GM19324 (cell line): ENCODE measurements around the gene ALDH7A1.
"Not testable (repeated sequence)": the region's sequence is repeated elsewhere in the genome, so short reads cannot be mapped to it uniquely, and the experiment has no call there.

Experiments
- ATAC-seq: cut with Tn5 transposase; IDR thresholded peaks from one replicate; pipeline ENCODE4 v1.9.1; 2021; ENCODE audit warnings: mild to moderate bottlenecking, moderate library complexity; ENCODE audit not compliant: unreplicated experiment, low FRiP score

Gene ALDH7A1

DNA sequence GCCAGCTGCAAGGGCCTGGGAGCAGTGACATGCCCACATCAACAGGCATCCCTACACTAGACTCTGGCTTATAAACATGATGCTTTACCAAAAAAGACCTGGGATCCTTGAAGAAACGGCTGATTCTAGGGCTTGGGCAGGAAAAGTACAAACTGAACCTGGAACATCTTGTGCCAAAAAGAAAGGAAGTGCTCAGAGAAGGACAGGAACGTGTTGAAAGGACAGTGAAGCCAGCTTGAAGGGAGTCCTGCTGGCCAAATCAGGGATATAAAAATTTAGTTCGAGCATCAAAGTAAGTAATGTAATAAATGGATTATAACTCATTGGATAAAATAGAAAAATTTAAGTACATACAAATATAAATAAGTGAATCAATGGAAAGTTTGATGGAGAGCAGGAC is 58.1 kb downstream of the ALDH7A1 start:
- no peak for ATAC-seq

DNA sequence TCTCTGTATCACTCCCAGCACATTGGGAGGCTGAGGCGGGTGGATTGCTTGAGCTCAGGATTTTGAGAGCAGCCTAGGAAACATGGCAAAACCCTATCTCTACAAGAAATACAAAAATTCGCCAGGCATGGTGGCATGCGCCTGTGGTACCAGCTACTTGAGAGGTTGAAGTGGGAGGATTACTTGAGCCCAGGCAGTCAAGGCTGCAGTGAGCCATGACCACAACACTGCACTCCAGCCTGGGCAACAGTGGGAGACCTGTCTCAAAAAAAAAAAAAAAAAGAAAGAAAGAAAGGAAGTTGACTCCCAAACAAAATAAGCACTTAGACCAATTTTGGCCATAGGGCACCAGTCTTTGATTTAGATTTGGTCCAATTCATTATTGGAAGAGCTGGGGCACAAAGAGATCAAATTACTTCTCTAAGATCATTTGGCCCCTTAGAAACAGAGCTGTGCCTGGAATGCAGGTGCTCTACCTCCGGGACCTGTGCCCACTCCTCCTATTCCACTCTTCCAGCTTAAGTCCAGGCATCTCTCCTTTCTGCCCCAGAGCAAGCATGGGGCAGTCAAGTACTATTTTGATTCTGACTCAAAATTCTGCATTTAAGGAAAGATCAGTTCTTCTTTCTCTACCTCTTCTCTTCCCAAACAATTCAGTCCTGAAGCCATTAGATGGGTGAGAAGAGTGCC is 59.0 kb downstream of the ALDH7A1 start:
- no peak for ATAC-seq

- ATAC-seq, result no peak
Measured at GRCh38 chr5:126534553-126534952, 60.5 kb downstream of the ALDH7A1 start.

- no peak for ATAC-seq
Measured at GRCh38 chr5:126531543-126532120, 63.4 kb downstream of the ALDH7A1 start.

DNA sequence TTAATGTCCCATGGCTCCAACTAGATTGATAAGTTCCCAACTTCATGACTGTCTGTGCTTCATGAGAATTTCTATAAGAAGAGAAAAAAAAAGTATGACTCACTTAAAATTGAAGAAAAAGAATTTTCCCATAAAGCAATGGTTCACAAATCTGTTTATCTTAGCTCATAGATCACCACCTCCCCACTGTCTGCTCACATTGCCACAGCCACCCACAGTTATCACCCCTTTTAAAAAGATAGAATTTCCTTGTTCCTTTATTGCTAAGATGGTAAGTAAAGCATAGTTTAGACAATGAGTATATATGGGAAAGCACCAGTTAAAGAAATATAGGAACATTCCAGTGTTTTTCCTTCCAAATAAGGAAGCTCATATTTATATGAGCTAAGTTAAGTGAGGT is 67.1 kb downstream of the ALDH7A1 start:
- no peak for ATAC-seq

DNA sequence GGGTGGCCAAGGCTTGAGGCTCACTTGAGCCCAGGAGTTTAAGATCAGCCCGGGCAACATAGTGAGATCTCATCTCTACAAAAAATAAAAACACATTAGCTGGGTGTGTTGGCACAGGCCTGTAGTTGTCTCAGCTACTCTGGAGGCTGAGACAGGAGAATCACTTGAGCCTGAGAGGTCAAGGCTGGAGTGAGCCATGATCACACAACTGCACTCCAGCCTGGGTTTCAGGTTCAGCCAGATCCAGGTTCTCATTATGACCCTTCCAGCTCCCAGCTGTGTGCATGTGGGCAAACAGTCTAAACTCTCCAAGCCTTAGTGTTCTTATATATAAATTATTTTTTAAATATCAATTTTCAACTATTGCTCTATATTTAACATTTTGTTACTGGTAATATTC is 67.9 kb downstream of the ALDH7A1 start:
- ATAC-seq, result no peak

DNA sequence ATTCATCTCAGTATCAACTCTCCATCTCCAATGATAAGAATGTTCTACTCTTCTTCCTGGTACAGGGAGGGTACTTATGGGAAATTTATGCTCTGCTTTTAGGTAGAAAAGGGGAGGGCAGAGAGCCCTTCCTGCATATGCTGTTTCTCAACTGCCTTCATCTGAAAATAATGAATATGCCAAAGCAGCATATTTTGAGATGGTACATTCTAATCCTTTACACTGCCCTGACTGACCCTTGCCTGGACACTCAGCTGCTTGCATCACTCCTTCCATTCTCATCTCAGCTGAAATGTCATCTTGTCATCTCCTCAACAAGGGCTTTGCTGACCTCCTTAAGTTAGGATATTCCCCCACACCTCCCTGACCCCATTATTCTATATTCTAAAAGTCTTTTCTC is 68.5 kb downstream of the ALDH7A1 start:
- no peak for ATAC-seq

DNA sequence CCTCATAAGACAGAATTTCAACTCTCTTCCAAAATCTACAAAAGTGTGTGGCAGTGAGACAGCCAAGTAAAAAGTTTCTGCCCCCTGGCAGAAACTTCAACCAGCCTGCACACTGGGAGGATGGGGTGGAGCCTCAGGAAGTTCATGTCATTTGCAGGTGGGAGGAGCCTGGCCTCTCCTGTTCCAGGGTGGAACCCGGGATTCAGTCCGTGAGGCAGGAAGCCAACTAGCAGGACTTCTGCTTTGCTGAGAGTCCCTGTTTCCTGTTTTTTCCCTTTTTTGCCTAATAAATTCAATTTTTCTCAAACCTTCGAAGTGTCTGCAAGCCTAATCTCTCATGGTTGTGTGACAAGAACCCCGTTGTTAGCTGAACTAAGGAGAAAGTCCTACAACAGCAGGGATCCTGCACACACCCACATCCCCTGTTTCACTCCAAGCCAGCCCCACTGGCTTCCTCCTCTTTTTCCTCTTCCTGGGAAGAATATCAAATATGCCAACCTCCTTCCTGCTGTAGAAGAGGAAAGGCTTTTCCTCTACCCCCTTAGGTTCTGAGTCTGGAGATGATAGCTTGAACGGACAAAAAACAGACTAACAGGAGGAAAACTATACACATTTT is 69.3 kb downstream of the ALDH7A1 start:
- ATAC-seq, result no peak

- ATAC-seq, result no peak
Measured at GRCh38 chr5:126523818-126524510, 71.1 kb downstream of the ALDH7A1 start.

- ATAC-seq, result no peak
Measured at GRCh38 chr5:126521130-126521529, 73.9 kb downstream of the ALDH7A1 start.

DNA sequence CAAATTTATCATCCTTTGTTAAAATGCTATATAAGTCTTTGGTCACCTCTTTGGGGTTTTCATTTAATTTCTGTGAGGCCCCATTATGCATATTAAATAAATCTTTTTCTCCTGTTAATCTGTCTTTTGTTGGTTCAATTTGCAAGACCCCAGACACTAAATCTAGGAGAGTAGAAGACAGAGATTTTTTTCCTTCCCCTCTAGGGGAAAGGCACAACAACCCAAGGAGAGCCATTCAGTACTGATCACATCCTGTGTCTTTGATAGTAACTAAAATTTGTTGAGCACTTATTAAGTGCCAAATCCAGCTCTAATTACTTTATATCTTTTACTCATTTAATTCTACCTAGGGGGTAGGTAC is 74.4 kb downstream of the ALDH7A1 start:
- ATAC-seq, result no peak

- no peak for ATAC-seq
Measured at GRCh38 chr5:126519637-126520592, 75.1 kb downstream of the ALDH7A1 start.

DNA sequence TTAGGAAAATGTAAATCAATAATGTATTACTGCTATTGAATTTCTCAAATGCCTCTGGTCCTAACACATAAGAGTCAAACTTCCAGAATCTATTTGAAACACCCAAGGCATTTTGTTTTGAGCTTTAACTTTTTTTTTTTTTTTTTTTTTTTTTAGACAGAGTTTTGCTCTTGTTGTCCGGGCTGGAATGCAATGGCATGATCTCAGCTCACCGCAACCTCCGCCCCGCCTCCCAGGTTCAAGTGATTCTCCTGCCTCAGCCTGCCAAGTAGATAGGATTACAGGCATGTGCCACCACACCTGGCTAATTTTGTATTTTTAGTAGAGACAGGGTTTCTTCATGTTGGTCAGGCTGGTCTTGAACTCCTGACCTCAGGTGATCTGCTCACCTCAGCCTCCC is 75.8 kb downstream of the ALDH7A1 start:
- not testable (repeated sequence) for ATAC-seq

DNA sequence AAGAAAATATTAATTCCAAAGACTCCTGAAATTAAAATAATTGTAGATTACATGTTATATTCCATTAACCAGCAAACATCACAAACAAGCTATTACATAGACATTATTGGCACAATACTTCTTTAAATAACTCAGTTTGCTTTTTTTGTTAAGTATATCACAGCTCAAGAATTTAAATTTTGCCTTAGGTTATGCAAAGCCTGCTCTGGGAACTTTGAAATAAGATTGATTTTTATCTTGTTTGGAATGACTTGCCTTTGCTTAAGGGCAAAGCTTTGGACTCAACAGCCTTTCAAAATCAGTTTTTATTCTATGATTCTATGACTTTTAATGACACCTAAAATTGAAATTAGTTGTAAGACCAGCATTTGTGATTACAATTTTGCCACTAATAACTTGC is 78.2 kb downstream of the ALDH7A1 start:
- no peak for ATAC-seq

- no peak for ATAC-seq
Measured at GRCh38 chr5:126516133-126516532, 78.9 kb downstream of the ALDH7A1 start.

DNA sequence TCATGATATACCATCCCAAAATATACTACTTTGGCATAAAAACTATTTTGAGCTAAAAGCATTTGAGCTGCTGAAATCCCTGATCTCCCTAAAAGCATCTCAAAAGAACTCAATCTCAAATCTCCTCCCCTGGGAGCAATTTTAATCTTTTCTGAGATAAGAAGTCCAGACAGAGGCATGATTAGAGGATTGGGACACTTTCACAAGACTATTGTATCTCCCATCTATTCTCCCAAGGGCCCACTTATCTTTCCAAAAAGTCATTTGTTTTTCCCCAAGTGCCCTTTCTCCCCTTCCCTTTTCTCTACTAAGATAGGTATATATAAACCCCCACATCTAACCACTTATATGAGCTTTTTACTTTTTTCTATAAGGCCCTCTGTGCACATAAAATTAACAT is 79.7 kb downstream of the ALDH7A1 start:
- no peak for ATAC-seq

GRCh38 chr5:126514558-126515141 is 80.4 kb downstream of the ALDH7A1 start:
- ATAC-seq, result no peak

DNA sequence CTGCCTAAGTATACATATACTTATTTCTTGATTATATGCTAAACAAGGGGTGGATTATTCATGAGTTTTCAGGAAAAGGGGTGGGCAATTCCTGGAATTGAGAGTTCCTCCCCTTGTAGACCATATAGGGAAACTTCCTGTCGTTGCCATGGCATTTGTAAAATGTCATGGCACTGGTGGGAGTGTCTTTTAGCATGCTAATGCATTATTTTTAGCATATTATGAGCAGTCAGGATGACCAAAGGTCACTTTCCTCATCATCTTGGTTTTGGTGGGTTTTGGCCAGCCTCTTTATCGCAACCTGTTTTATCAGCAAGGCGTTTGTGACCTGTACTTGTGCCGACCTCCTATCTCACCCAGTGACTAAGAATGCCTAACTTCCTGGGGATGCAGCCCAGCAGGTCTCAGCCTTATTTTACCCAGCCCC is 80.9 kb downstream of the ALDH7A1 start:
- no peak for ATAC-seq

GRCh38 chr5:126513703-126514102 is 81.3 kb downstream of the ALDH7A1 start:
- no peak for ATAC-seq

DNA sequence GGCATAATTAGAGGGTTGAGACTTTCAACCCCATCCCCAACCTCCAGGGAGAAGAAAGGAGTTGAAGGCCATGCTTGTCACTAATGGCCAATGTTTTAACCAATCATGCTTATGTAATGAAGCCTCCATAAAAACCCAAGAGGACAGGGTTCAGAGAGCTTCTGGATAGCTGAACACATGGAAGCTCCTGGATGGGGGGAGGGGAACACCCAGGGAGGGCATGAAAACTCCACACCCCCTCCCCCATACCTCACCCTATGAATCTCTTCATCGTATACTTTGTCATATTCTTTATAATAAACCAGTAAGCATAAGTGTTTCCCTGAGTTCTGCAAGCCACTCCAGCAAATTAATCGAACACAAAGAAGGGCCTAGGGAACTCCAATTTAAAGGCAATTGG is 81.7 kb downstream of the ALDH7A1 start:
- ATAC-seq, result no peak
